Spinal cord (tissue), 10 donors: Measurements from ENCODE around the gene RIT1. TPM values are rescaled to one million over a fixed set of nuclear protein-coding genes. Genes with fewer than 3 reads are reported as not detected.

ENCODE experiments used
- DNase-seq, 6 donors: peaks; one replicate each; pipeline versions ENCODE4 v3.0.0 to v3.0.0-alpha.2; 2013 to 2015; ENCODE audit warnings: low spot score in 6 of 6, low read depth in 4 of 6
- H3K27ac ChIP-seq: one replicate; pipeline ENCODE4 v1.5.1; 2013; ENCODE audit warnings: low read depth, low read length, control low read depth
- H3K27me3 ChIP-seq: one replicate; pipeline ENCODE4 v1.6.1; 2013; ENCODE audit warnings: low read length; ENCODE audit not compliant: control insufficient read depth, insufficient read depth
- H3K36me3 ChIP-seq: one replicate; pipeline ENCODE4 v1.6.1; 2013; ENCODE audit warnings: low read length; ENCODE audit not compliant: control insufficient read depth, insufficient read depth
- H3K4me1 ChIP-seq: one replicate; pipeline ENCODE4 v1.6.1; 2013; ENCODE audit warnings: low read length; ENCODE audit not compliant: control insufficient read depth, insufficient read depth
- H3K4me3 ChIP-seq: one replicate; pipeline ENCODE4 v1.5.1; 2013; ENCODE audit warnings: low read depth, low read length, control low read depth
- H3K9me3 ChIP-seq: one replicate; pipeline ENCODE4 v1.6.1; 2013; ENCODE audit warnings: low read length; ENCODE audit not compliant: control insufficient read depth, insufficient read depth
- WGBS: methylation state at CpG from one replicate; pipeline ENCODE4 v1.1.5; 2013; ENCODE audit warnings: missing lambda C conversion rate; ENCODE audit not compliant: insufficient coverage; 5-methylcytosine and 5-hydroxymethylcytosine counted together
- polyA plus RNA-seq, 2 donors: library from polyadenylated mRNA; unstranded; fragments of 120-200 nt; gene quantifications; one replicate each; pipeline ENCODE4 v1.2.1, GENCODE V29; 2013; ENCODE audit not compliant: insufficient read length in 2 of 2
- total RNA-seq, 2 donors: library from RNA; depleted of rRNA in 1 of 2; stranded (reverse); fragments of 120-200 nt in 1 of 2; fragments of >200 nt in 1 of 2; gene quantifications; one replicate each; pipeline versions ENCODE4 v1.2.3 to v1.2.4, GENCODE V29; 2013 to 2014
- donor health status: healthy.

The RIT1 gene
- total and polyA plus RNA-seq, 4 donors: 34.0 to 47.6 (median 43.6) TPM

- no peaks in the 10 kb centered on the region for H3K27me3 ChIP-seq
- H3K4me1 ChIP-seq: no peaks in the 10 kb centered on the region
- no peak overlapping the region for H3K4me3 ChIP-seq
- H3K9me3 ChIP-seq: no peaks in the 10 kb centered on the region
- WGBS: 100% methylated on average over 1 of the region's 2 CpGs
- H3K36me3 ChIP-seq: peaks cover 77% of the 10 kb centered on the region
- H3K27ac ChIP-seq: no peak overlapping the region
- no peak for DNase-seq
These were observed 8.7 kb upstream of the RIT1 start for GRCh38 chr1:155919801-155920200.

GRCh38 chr1:155918660-155919059, 7.5 kb upstream of the RIT1 start:
- H3K4me1 ChIP-seq: no peaks in the 10 kb centered on the region
- no CpG with 5 or more reads among the region's 3 CpGs for WGBS
- H3K9me3 ChIP-seq: no peaks in the 10 kb centered on the region
- no peak overlapping the region for H3K27ac ChIP-seq
- H3K36me3 ChIP-seq: peaks cover 66% of the 10 kb centered on the region
- no peak overlapping the region for H3K4me3 ChIP-seq
- H3K27me3 ChIP-seq: no peaks in the 10 kb centered on the region
- DNase-seq: no peak

- no peak overlapping the region for H3K27ac ChIP-seq
- H3K36me3 ChIP-seq: peaks cover 38% of the 10 kb centered on the region
- H3K4me1 ChIP-seq: no peaks in the 10 kb centered on the region
- DNase-seq: no peak
- H3K9me3 ChIP-seq: no peaks in the 10 kb centered on the region
- H3K4me3 ChIP-seq: no peak overlapping the region
- no CpG with 5 or more reads among the region's 6 CpGs for WGBS
- H3K27me3 ChIP-seq: no peaks in the 10 kb centered on the region
These were observed 3.0 kb upstream of the RIT1 start for GRCh38 chr1:155913969-155914757.

GRCh38 chr1:155912056-155912536, 947 bp upstream of the RIT1 start:
- Histone ChIP-seq H3K4me1 (no peaks in the 10 kb centered on the region), H3K4me3 (no peak overlapping the region), H3K27ac (no peak overlapping the region), H3K27me3 (no peaks in the 10 kb centered on the region), H3K36me3 (peaks cover 49% of the 10 kb centered on the region), H3K9me3 (no peaks in the 10 kb centered on the region)
- no peak for DNase-seq
- 90% methylated on average over 9 of the region's 11 CpGs for WGBS

- DNase-seq: peak in 3 of 6 donors; percentile 25 to 67 (median 65)
- Histone ChIP-seq H3K4me3 (peak overlapping the region; percentile 62), H3K36me3 (peaks cover 49% of the 10 kb centered on the region), H3K4me1 (no peaks in the 10 kb centered on the region), H3K9me3 (no peaks in the 10 kb centered on the region), H3K27ac (peak overlapping the region; percentile 87), H3K27me3 (no peaks in the 10 kb centered on the region)
- 0% methylated on average over 6 of the region's 11 CpGs for WGBS
These were observed 478 bp downstream of the RIT1 start for GRCh38 chr1:155910621-155911121.

GRCh38 chr1:155909894-155910293, 1.3 kb downstream of the RIT1 start:
- Histone ChIP-seq H3K36me3 (peaks cover 46% of the 10 kb centered on the region), H3K4me1 (no peaks in the 10 kb centered on the region), H3K27me3 (no peaks in the 10 kb centered on the region), H3K4me3 (no peak overlapping the region), H3K9me3 (no peaks in the 10 kb centered on the region), H3K27ac (no peak overlapping the region)
- DNase-seq: peak in 1 of 6 donors; percentile 14
- 67% methylated on average over 1 of the region's 4 CpGs for WGBS

- H3K4me3 ChIP-seq: no peak overlapping the region
- no peak overlapping the region for H3K27ac ChIP-seq
- H3K4me1 ChIP-seq: no peaks in the 10 kb centered on the region
- peaks cover 66% of the 10 kb centered on the region for H3K36me3 ChIP-seq
- no peaks in the 10 kb centered on the region for H3K27me3 ChIP-seq
- 98% methylated on average over 8 of the region's 12 CpGs for WGBS
- no peak for DNase-seq
- no peaks in the 10 kb centered on the region for H3K9me3 ChIP-seq
These were observed 6.9 kb downstream of the RIT1 start for GRCh38 chr1:155904261-155904660.

GRCh38 chr1:155900161-155900560, 11.0 kb downstream of the RIT1 start:
- Histone ChIP-seq H3K36me3 (peaks cover 52% of the 10 kb centered on the region), H3K27ac (no peak overlapping the region), H3K27me3 (no peaks in the 10 kb centered on the region), H3K9me3 (no peaks in the 10 kb centered on the region), H3K4me1 (no peaks in the 10 kb centered on the region), H3K4me3 (no peak overlapping the region)
- 73% methylated on average over 1 of the region's 4 CpGs for WGBS
- DNase-seq: no peak

- H3K27ac ChIP-seq: no peak overlapping the region
- H3K4me3 ChIP-seq: no peak overlapping the region
- H3K9me3 ChIP-seq: no peaks in the 10 kb centered on the region
- H3K4me1 ChIP-seq: no peaks in the 10 kb centered on the region
- peaks cover 47% of the 10 kb centered on the region for H3K36me3 ChIP-seq
- WGBS: 81% methylated on average over 2 of the region's 2 CpGs
- no peaks in the 10 kb centered on the region for H3K27me3 ChIP-seq
- no peak for DNase-seq
These were observed 11.5 kb downstream of the RIT1 start for GRCh38 chr1:155899683-155900082.

GRCh38 chr1:155898888-155899287, 12.3 kb downstream of the RIT1 start:
- H3K4me3 ChIP-seq: no peak overlapping the region
- H3K36me3 ChIP-seq: peaks cover 42% of the 10 kb centered on the region
- H3K4me1 ChIP-seq: peaks cover 3% of the 10 kb centered on the region
- no peaks in the 10 kb centered on the region for H3K27me3 ChIP-seq
- no peaks in the 10 kb centered on the region for H3K9me3 ChIP-seq
- no peak overlapping the region for H3K27ac ChIP-seq
- no peak for DNase-seq
- 100% methylated on average over 1 of the region's 2 CpGs for WGBS
